Panc1 (cell line): Measurements from ENCODE around the gene SCUBE3.

Experiments used
- POLR2AphosphoS5 ChIP-seq: IDR thresholded peaks from 2 replicates; pipeline ENCODE4 v1.6.1; 2012; ENCODE audit warnings: mild to moderate bottlenecking, low read depth, low read length, moderate library complexity
- SIN3A ChIP-seq: IDR thresholded peaks from 2 replicates; pipeline ENCODE4 v1.6.1; 2012; ENCODE audit warnings: low read depth, mild to moderate bottlenecking, low read length, moderate library complexity, borderline replicate concordance; ENCODE audit not compliant: insufficient read depth
- TCF7L2 ChIP-seq: IDR thresholded peaks from 2 replicates; pipeline ENCODE4 v1.6.1; 2011; ENCODE audit warnings: mild to moderate bottlenecking, low read depth, low read length, inconsistent platforms
- TF ChIP-seq, protein P1 (sequence below), 2 experiments: IDR thresholded peaks; 2 replicates each; pipeline ENCODE4 v1.6.1; 2011 to 2012; ENCODE audit warnings: low read depth in 2 of 2, control low read depth in 1 of 2, low read length in 1 of 2, mild to moderate bottlenecking in 1 of 2, moderate library complexity in 1 of 2; ENCODE audit not compliant: insufficient read depth in 1 of 2
- TF ChIP-seq, protein P2 (sequence below): fragments of 450-650 bp; IDR thresholded peaks from 2 replicates; pipeline ENCODE4 v1.5.1; 2017; ENCODE audit warnings: mild to moderate bottlenecking

DNA sequence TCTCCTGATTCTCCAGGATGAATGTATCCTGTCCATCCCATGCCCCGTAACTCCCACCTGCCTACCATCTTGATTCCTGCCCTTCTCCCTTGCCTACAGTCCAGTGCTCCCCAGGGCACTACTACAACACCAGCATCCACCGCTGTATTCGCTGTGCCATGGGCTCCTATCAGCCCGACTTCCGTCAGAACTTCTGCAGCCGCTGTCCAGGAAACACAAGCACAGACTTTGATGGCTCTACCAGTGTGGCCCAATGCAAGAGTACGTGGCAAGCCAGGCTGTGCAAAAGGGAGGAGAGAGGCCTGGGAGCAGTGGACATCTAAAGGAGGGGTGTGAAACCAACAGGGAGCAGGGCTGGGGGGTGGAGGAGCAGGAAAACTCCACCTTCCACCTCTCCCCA is 30.8 kb downstream of the SCUBE3 start:
- TF ChIP-seq, protein P1, sequence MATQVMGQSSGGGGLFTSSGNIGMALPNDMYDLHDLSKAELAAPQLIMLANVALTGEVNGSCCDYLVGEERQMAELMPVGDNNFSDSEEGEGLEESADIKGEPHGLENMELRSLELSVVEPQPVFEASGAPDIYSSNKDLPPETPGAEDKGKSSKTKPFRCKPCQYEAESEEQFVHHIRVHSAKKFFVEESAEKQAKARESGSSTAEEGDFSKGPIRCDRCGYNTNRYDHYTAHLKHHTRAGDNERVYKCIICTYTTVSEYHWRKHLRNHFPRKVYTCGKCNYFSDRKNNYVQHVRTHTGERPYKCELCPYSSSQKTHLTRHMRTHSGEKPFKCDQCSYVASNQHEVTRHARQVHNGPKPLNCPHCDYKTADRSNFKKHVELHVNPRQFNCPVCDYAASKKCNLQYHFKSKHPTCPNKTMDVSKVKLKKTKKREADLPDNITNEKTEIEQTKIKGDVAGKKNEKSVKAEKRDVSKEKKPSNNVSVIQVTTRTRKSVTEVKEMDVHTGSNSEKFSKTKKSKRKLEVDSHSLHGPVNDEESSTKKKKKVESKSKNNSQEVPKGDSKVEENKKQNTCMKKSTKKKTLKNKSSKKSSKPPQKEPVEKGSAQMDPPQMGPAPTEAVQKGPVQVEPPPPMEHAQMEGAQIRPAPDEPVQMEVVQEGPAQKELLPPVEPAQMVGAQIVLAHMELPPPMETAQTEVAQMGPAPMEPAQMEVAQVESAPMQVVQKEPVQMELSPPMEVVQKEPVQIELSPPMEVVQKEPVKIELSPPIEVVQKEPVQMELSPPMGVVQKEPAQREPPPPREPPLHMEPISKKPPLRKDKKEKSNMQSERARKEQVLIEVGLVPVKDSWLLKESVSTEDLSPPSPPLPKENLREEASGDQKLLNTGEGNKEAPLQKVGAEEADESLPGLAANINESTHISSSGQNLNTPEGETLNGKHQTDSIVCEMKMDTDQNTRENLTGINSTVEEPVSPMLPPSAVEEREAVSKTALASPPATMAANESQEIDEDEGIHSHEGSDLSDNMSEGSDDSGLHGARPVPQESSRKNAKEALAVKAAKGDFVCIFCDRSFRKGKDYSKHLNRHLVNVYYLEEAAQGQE (IDR thresholded peaks at IDR 0.05; ENCODE audit: insufficient read depth in 1 of 2, low read depth in 2 of 2, low read length in 1 of 2), result no peak
- TF ChIP-seq, protein P2, sequence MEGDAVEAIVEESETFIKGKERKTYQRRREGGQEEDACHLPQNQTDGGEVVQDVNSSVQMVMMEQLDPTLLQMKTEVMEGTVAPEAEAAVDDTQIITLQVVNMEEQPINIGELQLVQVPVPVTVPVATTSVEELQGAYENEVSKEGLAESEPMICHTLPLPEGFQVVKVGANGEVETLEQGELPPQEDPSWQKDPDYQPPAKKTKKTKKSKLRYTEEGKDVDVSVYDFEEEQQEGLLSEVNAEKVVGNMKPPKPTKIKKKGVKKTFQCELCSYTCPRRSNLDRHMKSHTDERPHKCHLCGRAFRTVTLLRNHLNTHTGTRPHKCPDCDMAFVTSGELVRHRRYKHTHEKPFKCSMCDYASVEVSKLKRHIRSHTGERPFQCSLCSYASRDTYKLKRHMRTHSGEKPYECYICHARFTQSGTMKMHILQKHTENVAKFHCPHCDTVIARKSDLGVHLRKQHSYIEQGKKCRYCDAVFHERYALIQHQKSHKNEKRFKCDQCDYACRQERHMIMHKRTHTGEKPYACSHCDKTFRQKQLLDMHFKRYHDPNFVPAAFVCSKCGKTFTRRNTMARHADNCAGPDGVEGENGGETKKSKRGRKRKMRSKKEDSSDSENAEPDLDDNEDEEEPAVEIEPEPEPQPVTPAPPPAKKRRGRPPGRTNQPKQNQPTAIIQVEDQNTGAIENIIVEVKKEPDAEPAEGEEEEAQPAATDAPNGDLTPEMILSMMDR, result no peak
- TF ChIP-seq POLR2AphosphoS5, result no peak
- no peak for TF ChIP-seq TCF7L2
- no peak for TF ChIP-seq SIN3A
